Neural cell (in vitro differentiated cells): Measurements from ENCODE around the gene CHST8.
A peak's percentile ranks its signal among the peaks of the same experiment; 100 is the strongest.

ENCODE experiments used
- EP300 ChIP-seq: fragments of 450-650 bp; conservative IDR thresholded peaks from 2 replicates; pipeline ENCODE4 v1.6.1; 2014; ENCODE audit warnings: antibody characterized with exemption, mild to moderate bottlenecking, moderate library complexity; ENCODE audit not compliant: poor library complexity, severe bottlenecking
- EZH2 ChIP-seq: fragments of 200-600, 300-800 bp; shearing (Covaris generic), sonication (generic); IDR thresholded peaks from 2 replicates; pipeline ENCODE4 v1.6.1; 2014; ENCODE audit warnings: antibody characterized with exemption, low read length, borderline replicate concordance, mild to moderate bottlenecking; ENCODE audit not compliant: insufficient read depth, poor library complexity, severe bottlenecking
- MXI1 ChIP-seq: fragments of 450-650 bp; conservative IDR thresholded peaks from 2 replicates; pipeline ENCODE4 v1.6.1; 2014; ENCODE audit warnings: antibody characterized with exemption, mild to moderate bottlenecking; ENCODE audit not compliant: poor library complexity, severe bottlenecking
- POLR2AphosphoS5 ChIP-seq: IDR thresholded peaks from 2 replicates; pipeline ENCODE4 v1.6.1; 2012
- RAD21 ChIP-seq: fragments of 450-650 bp; conservative IDR thresholded peaks from 2 replicates; pipeline ENCODE4 v1.6.1; 2014; ENCODE audit warnings: antibody characterized with exemption, mild to moderate bottlenecking, moderate library complexity
- TF ChIP-seq, protein P1 (sequence below): fragments of 450-650 bp; IDR thresholded peaks from 2 replicates; pipeline ENCODE4 v1.5.1; 2014; ENCODE audit warnings: antibody characterized with exemption, mild to moderate bottlenecking, moderate library complexity; ENCODE audit not compliant: poor library complexity, severe bottlenecking
- TF ChIP-seq, protein P2 (sequence below): IDR thresholded peaks from 2 replicates; pipeline ENCODE4 v1.6.1; 2012; ENCODE audit warnings: borderline replicate concordance

DNA sequence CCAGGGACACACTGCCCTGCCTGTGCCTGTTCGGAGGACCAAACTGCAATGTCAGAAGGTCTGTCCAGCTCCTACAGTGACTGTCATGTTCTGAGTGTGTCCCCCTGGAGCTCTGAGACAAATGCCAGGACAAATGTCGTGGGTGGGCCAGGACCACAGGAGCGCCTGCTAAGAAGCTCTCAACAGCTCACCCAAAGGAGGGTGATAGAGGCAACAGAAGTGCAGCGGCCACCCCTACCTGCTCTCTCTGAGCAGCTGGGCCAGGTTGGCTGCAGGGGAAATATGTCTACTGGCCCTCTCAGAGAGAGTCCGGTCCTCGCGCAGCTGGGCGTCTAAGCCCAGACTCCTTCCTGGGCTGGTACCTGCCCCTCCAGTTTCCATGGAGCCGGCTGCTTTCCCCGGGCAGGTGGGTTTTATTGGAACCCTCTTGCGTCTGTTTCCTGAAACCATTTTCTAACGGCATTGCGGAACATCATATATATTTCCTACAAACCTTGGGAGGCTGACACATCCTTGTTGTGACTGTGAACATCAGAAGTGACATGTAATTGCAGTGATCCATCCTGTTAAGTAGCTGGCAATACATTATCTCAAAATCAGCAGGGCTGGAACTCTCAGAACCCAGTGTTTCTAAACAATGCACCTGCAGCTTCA is 78.1 kb downstream of the CHST8 start:
- TF ChIP-seq RAD21 (peak; percentile 29), EZH2 (no peak), MXI1 (peak; percentile 22), POLR2AphosphoS5 (peak; percentile 96), EP300 (peak; percentile 96)
- TF ChIP-seq, protein P1, sequence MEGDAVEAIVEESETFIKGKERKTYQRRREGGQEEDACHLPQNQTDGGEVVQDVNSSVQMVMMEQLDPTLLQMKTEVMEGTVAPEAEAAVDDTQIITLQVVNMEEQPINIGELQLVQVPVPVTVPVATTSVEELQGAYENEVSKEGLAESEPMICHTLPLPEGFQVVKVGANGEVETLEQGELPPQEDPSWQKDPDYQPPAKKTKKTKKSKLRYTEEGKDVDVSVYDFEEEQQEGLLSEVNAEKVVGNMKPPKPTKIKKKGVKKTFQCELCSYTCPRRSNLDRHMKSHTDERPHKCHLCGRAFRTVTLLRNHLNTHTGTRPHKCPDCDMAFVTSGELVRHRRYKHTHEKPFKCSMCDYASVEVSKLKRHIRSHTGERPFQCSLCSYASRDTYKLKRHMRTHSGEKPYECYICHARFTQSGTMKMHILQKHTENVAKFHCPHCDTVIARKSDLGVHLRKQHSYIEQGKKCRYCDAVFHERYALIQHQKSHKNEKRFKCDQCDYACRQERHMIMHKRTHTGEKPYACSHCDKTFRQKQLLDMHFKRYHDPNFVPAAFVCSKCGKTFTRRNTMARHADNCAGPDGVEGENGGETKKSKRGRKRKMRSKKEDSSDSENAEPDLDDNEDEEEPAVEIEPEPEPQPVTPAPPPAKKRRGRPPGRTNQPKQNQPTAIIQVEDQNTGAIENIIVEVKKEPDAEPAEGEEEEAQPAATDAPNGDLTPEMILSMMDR: no peak
- TF ChIP-seq, protein P2, sequence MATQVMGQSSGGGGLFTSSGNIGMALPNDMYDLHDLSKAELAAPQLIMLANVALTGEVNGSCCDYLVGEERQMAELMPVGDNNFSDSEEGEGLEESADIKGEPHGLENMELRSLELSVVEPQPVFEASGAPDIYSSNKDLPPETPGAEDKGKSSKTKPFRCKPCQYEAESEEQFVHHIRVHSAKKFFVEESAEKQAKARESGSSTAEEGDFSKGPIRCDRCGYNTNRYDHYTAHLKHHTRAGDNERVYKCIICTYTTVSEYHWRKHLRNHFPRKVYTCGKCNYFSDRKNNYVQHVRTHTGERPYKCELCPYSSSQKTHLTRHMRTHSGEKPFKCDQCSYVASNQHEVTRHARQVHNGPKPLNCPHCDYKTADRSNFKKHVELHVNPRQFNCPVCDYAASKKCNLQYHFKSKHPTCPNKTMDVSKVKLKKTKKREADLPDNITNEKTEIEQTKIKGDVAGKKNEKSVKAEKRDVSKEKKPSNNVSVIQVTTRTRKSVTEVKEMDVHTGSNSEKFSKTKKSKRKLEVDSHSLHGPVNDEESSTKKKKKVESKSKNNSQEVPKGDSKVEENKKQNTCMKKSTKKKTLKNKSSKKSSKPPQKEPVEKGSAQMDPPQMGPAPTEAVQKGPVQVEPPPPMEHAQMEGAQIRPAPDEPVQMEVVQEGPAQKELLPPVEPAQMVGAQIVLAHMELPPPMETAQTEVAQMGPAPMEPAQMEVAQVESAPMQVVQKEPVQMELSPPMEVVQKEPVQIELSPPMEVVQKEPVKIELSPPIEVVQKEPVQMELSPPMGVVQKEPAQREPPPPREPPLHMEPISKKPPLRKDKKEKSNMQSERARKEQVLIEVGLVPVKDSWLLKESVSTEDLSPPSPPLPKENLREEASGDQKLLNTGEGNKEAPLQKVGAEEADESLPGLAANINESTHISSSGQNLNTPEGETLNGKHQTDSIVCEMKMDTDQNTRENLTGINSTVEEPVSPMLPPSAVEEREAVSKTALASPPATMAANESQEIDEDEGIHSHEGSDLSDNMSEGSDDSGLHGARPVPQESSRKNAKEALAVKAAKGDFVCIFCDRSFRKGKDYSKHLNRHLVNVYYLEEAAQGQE: peak; percentile 48
